Liver (tissue), 9 donors: ENCODE measurements around the gene GHR. TPM values are rescaled to one million over a fixed set of nuclear protein-coding genes. Genes with fewer than 3 reads are reported as not detected.

Experiments
- DNase-seq: peaks from one replicate; pipeline ENCODE4 v3.0.0-alpha.2; 2017; ENCODE audit warnings: low spot score
- H3K27ac ChIP-seq, 2 donors: one replicate each; pipeline ENCODE4 v1.7.0; 2013; ENCODE audit warnings: inconsistent platforms in 2 of 2, low read length in 2 of 2, control low read depth in 1 of 2, low read depth in 1 of 2, mild to moderate bottlenecking in 1 of 2
- H3K27me3 ChIP-seq, 4 donors: one replicate each; pipeline versions ENCODE4 v1.6.1 to v1.7.0; 2013; ENCODE audit warnings: low read length in 3 of 4, inconsistent platforms in 1 of 4, mild to moderate bottlenecking in 1 of 4, moderate library complexity in 1 of 4; ENCODE audit not compliant: control insufficient read depth in 4 of 4, insufficient read depth in 4 of 4
- H3K36me3 ChIP-seq, 4 donors: one replicate each; pipeline versions ENCODE4 v1.6.1 to v1.7.0; 2013; ENCODE audit warnings: low read length in 3 of 4, mild to moderate bottlenecking in 3 of 4, low read depth in 1 of 4, moderate library complexity in 1 of 4; ENCODE audit not compliant: control insufficient read depth in 4 of 4, insufficient read depth in 3 of 4
- H3K4me1 ChIP-seq, 4 donors: one replicate each; pipeline versions ENCODE4 v1.6.1 to v1.7.0; 2013; ENCODE audit warnings: low read length in 3 of 4, mild to moderate bottlenecking in 3 of 4, moderate library complexity in 1 of 4; ENCODE audit not compliant: control insufficient read depth in 4 of 4, insufficient read depth in 4 of 4
- H3K4me3 ChIP-seq, 3 donors: one replicate each; pipeline versions ENCODE4 v1.6.1 to v1.7.0; 2013; ENCODE audit warnings: low read length in 3 of 3, control low read depth in 1 of 3, low read depth in 1 of 3, mild to moderate bottlenecking in 1 of 3
- H3K9ac ChIP-seq, 2 donors: one replicate each; pipeline ENCODE4 v1.7.0; 2013; ENCODE audit warnings: low read length in 2 of 2, mild to moderate bottlenecking in 2 of 2, moderate library complexity in 2 of 2, control low read depth in 1 of 2, low read depth in 1 of 2
- H3K9me3 ChIP-seq, 4 donors: one replicate each; pipeline versions ENCODE4 v1.6.1 to v1.7.0; 2013; ENCODE audit warnings: low read length in 3 of 4; ENCODE audit not compliant: control insufficient read depth in 4 of 4
- CTCF ChIP-seq: fragments of 150-350 bp; IDR thresholded peaks from 2 replicates; pipeline ENCODE4 v1.5.1; 2017; ENCODE audit warnings: improper control_type of control experiment, low read depth, low read length; ENCODE audit not compliant: missing input control
- EGR1 ChIP-seq, 2 donors: IDR thresholded peaks; 2 replicates each; pipeline ENCODE4 v1.6.1; 2016 to 2018; ENCODE audit warnings: antibody characterized with exemption in 2 of 2, low read depth in 2 of 2
- FOXA1 ChIP-seq: IDR thresholded peaks from 2 replicates; pipeline ENCODE4 v1.6.1; 2016; ENCODE audit warnings: antibody characterized with exemption
- FOXA2 ChIP-seq: IDR thresholded peaks from 2 replicates; pipeline ENCODE4 v1.6.1; 2016; ENCODE audit warnings: antibody characterized with exemption
- HNF4A ChIP-seq, 2 donors: conservative IDR thresholded peaks; 2 replicates each; pipeline ENCODE4 v1.6.1; 2016; ENCODE audit warnings: antibody characterized with exemption in 2 of 2, mild to moderate bottlenecking in 2 of 2
- HNF4G ChIP-seq: IDR thresholded peaks from 2 replicates; pipeline ENCODE4 v1.6.1; 2016; ENCODE audit warnings: antibody characterized with exemption
- NR2F2 ChIP-seq: IDR thresholded peaks from 2 replicates; pipeline ENCODE4 v1.6.1; 2016; ENCODE audit warnings: antibody characterized with exemption
- RAD21 ChIP-seq, 2 donors: IDR thresholded peaks; 2 replicates each; pipeline ENCODE4 v1.6.1; 2016; ENCODE audit warnings: antibody characterized with exemption in 2 of 2, mild to moderate bottlenecking in 2 of 2
- RXRA ChIP-seq, 2 donors: IDR thresholded peaks; 2 replicates each; pipeline ENCODE4 v1.6.1; 2017 to 2018; ENCODE audit warnings: antibody characterized with exemption in 2 of 2, mild to moderate bottlenecking in 1 of 2
- SP1 ChIP-seq: IDR thresholded peaks from 2 replicates; pipeline ENCODE4 v1.6.1; 2018; ENCODE audit warnings: antibody characterized with exemption, mild to moderate bottlenecking
- YY1 ChIP-seq: IDR thresholded peaks from 2 replicates; pipeline ENCODE4 v1.6.1; 2016; ENCODE audit warnings: antibody characterized with exemption, mild to moderate bottlenecking
- WGBS: extraction: QIAGEN DNeasy Blood & Tissue Kit; methylation state at CpG from one replicate; pipeline ENCODE4 v1.1.7; 2013; 5-methylcytosine and 5-hydroxymethylcytosine counted together
- polyA plus RNA-seq, 2 donors: library from polyadenylated mRNA; stranded (reverse) in 1 of 2; unstranded in 1 of 2; fragments of 200-250 nt in 1 of 2; fragments of >200 nt in 1 of 2; fragmentation: Nextera tagmentation in 1 of 2; extraction: Ambion mirVana in 1 of 2; gene quantifications; one replicate each; pipeline versions ENCODE4 v1.2.1 to v1.2.3, GENCODE V29; 2013 to 2015
- total RNA-seq, 2 donors: library from RNA; depleted of rRNA; stranded (reverse); fragments of >200 nt; gene quantifications; one replicate each; pipeline ENCODE4 v1.2.3, GENCODE V29; 2014
- TF ChIP-seq, protein P1 (sequence below): IDR thresholded peaks from 2 replicates; pipeline ENCODE4 v1.6.1; 2016; ENCODE audit warnings: antibody characterized with exemption
- TF ChIP-seq, protein P2 (sequence below): IDR thresholded peaks from 2 replicates; pipeline ENCODE4 v1.6.1; 2016; ENCODE audit warnings: antibody characterized with exemption, mild to moderate bottlenecking
- donor health status: healthy.
- donor health status: healthy.
- donor health status: healthy.
- donor health status: healthy.
- donor health status: healthy.

Gene GHR
- total and polyA plus RNA-seq, 4 donors = 6.6 to 104 (median 20.9) TPM

- Histone ChIP-seq H3K27ac (peak overlapping the region; percentile 2 to 48), H3K27me3 (no peaks in the 10 kb centered on the region), H3K9ac (no peak overlapping the region), H3K9me3 (no peaks in the 10 kb centered on the region), H3K36me3 (peaks cover 0 to 8% (median under 1%) of the 10 kb centered on the region in 4 donors), H3K4me3 (no peak overlapping the region), H3K4me1 (peaks cover 7 to 65% (median 49%) of the 10 kb centered on the region in 4 donors)
- WGBS = 10% methylated on average over 4 of the region's 4 CpGs
- no peak for DNase-seq
- TF ChIP-seq RXRA (IDR thresholded peaks at IDR 0.05) (peak; percentile 68 to 82), YY1 (peak; percentile 34), SP1 (peak; percentile 19), HNF4G (no peak), RAD21 (IDR thresholded peaks at IDR 0.05) (peak; percentile 37 to 46), HNF4A (conservative IDR thresholded peaks at IDR 0.05) (peak; percentile 18 to 52), FOXA1 (no peak), EGR1 (IDR thresholded peaks at IDR 0.05; ENCODE audit: low read depth in 2 of 2) (no peak), NR2F2 (peak; percentile 15), FOXA2 (no peak), CTCF (no peak)
- TF ChIP-seq, protein P1, sequence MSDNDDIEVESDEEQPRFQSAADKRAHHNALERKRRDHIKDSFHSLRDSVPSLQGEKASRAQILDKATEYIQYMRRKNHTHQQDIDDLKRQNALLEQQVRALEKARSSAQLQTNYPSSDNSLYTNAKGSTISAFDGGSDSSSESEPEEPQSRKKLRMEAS = peak; percentile 64
Observed at GRCh38 chr5:42586625-42587024, 163.4 kb downstream of the GHR start.

DNA sequence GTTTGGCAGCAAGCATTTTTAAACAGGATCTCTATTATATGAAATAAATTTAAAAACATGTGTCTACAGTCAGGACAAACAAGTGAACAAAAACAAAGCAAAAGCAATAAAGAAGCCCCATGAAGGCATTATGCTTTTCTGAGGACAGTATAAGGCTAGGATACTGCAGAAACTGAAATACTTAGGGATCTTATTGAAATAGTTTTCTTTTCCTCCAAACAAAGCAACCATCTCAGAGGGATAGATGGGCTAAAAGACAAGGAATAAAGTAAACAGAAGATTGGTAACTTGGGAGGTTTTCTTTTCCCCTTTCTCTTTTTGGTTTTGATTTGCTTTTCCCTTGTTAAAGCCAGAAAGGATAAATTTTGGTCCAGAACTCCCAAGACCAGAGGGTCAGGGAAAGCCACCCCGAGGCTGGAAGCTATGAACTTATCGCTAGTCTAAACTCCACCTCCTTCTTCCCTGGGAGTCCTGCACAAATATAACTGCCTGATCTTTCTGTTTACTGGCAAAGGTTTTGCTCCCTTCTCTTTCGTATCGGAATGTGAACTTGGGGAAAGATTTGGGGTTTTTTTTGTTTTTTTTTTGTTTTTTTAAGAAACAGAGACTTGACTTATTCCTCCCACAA lies 164.0 kb downstream of the GHR start:
- WGBS = 26% methylated on average over 4 of the region's 4 CpGs
- H3K9ac ChIP-seq = peak overlapping the region in 1 of 2 donors; percentile 16
- H3K36me3 ChIP-seq = peaks cover 0 to 11% (median 0%) of the 10 kb centered on the region in 4 donors
- no peaks in the 10 kb centered on the region for H3K27me3 ChIP-seq
- no peak overlapping the region for H3K4me3 ChIP-seq
- H3K4me1 ChIP-seq = peaks cover 7 to 59% (median 47%) of the 10 kb centered on the region in 4 donors
- TF ChIP-seq, protein P2, sequence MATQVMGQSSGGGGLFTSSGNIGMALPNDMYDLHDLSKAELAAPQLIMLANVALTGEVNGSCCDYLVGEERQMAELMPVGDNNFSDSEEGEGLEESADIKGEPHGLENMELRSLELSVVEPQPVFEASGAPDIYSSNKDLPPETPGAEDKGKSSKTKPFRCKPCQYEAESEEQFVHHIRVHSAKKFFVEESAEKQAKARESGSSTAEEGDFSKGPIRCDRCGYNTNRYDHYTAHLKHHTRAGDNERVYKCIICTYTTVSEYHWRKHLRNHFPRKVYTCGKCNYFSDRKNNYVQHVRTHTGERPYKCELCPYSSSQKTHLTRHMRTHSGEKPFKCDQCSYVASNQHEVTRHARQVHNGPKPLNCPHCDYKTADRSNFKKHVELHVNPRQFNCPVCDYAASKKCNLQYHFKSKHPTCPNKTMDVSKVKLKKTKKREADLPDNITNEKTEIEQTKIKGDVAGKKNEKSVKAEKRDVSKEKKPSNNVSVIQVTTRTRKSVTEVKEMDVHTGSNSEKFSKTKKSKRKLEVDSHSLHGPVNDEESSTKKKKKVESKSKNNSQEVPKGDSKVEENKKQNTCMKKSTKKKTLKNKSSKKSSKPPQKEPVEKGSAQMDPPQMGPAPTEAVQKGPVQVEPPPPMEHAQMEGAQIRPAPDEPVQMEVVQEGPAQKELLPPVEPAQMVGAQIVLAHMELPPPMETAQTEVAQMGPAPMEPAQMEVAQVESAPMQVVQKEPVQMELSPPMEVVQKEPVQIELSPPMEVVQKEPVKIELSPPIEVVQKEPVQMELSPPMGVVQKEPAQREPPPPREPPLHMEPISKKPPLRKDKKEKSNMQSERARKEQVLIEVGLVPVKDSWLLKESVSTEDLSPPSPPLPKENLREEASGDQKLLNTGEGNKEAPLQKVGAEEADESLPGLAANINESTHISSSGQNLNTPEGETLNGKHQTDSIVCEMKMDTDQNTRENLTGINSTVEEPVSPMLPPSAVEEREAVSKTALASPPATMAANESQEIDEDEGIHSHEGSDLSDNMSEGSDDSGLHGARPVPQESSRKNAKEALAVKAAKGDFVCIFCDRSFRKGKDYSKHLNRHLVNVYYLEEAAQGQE = no peak
- TF ChIP-seq RAD21 (IDR thresholded peaks at IDR 0.05) = peak in 1 of 2 donors; percentile 7
- H3K9me3 ChIP-seq = no peaks in the 10 kb centered on the region
- DNase-seq = no peak
- H3K27ac ChIP-seq = peak overlapping the region; percentile 39 to 67
